Omental fat pad (tissue), 4 donors: ENCODE data around the gene LIX1. TPM values are rescaled to one million over a fixed set of nuclear protein-coding genes. Genes with fewer than 3 reads are reported as not detected.

Source experiments
- ATAC-seq: fragments of 150-250 bp; one replicate; pipeline ENCODE4 v1.9.1; 2016; ENCODE audit warnings: mild to moderate bottlenecking, moderate library complexity; ENCODE audit not compliant: low FRiP score
- DNase-seq: peaks from one replicate; pipeline ENCODE4 v3.0.0-alpha.2; 2019; ENCODE audit warnings: low spot score
- small RNA-seq: library from RNA; depleted of rRNA; stranded (forward); fragments of <200 nt; gene quantifications from one replicate; pipeline ENCODE3, GENCODE V24; 2016
- total RNA-seq, 4 donors: library from RNA; depleted of rRNA; stranded (reverse); fragments of >200 nt; gene quantifications; one replicate each; pipeline ENCODE4 v1.1.0, GENCODE V29; 2016
- TF ChIP-seq, protein P1 (sequence below), 3 donors: fragments of 450-650 bp; IDR thresholded peaks; one replicate each; pipeline ENCODE4 v1.5.1; 2016 to 2017; ENCODE audit warnings: antibody characterized with exemption in 3 of 3, mild to moderate bottlenecking in 3 of 3, moderate library complexity in 2 of 3

Gene LIX1
- total RNA-seq, 4 donors from 2014 or later: not detected

- DNase-seq: no peak
- TF ChIP-seq, protein P1, sequence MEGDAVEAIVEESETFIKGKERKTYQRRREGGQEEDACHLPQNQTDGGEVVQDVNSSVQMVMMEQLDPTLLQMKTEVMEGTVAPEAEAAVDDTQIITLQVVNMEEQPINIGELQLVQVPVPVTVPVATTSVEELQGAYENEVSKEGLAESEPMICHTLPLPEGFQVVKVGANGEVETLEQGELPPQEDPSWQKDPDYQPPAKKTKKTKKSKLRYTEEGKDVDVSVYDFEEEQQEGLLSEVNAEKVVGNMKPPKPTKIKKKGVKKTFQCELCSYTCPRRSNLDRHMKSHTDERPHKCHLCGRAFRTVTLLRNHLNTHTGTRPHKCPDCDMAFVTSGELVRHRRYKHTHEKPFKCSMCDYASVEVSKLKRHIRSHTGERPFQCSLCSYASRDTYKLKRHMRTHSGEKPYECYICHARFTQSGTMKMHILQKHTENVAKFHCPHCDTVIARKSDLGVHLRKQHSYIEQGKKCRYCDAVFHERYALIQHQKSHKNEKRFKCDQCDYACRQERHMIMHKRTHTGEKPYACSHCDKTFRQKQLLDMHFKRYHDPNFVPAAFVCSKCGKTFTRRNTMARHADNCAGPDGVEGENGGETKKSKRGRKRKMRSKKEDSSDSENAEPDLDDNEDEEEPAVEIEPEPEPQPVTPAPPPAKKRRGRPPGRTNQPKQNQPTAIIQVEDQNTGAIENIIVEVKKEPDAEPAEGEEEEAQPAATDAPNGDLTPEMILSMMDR (IDR thresholded peaks at IDR 0.05): no peak
- no peak for ATAC-seq
These were observed 96.0 kb downstream of the LIX1 start for GRCh38 chr5:97046270-97046982.

GRCh38 chr5:97044052-97044451, 98.4 kb downstream of the LIX1 start:
- ATAC-seq: no peak
- DNase-seq: no peak
- TF ChIP-seq, protein P1 (IDR thresholded peaks at IDR 0.05): no peak

GRCh38 chr5:97043511-97043910, 98.9 kb downstream of the LIX1 start:
- TF ChIP-seq, protein P1 (IDR thresholded peaks at IDR 0.05): no peak
- ATAC-seq (no peak), DNase-seq (no peak)

DNA sequence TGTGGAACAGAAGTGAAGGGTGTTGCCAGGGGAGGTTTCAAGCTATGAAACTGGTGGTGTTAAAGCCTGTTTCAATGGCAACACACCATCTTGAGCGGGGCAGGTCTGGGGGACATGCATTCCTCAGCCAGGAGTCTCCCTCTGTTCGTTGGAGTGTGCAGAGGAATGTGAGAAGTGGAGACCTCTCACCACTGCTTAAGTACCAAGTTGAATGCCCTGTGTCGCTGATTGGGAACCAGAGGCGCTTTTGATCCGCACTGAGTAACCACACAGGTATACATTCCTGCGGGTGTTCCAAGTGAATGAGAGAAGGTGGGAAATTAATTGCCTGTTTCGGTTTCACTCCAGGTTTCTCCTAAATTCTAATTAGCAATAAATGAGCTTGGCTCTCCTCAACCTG, 99.4 kb downstream of the LIX1 start:
- ATAC-seq (no peak), DNase-seq (no peak)
- TF ChIP-seq, protein P1 (IDR thresholded peaks at IDR 0.05): no peak

Small RNA genes lying within 50 kb of the gene (small RNA-seq; reads per million reads assigned to genes)
- not detected for gene RNU1-73P

Other genes starting within 250 kb of the LIX1 start
- gene LNPEP, start 206.5 kb downstream of the LIX1 start, total RNA-seq: 100 to 1,000 TPM in 1 of 4 donors, 10 to 100 TPM in 3; 51.4 to 155 (median 62.8) TPM
- gene RIOK2, start 40.6 kb upstream of the LIX1 start, total RNA-seq: 10 to 100 TPM; 24.7 to 37.0 (median 28.0) TPM